ENCODE results near the gene MCFD2.

Gene MCFD2

GRCh38 chr2:46873604-46874068 is 42.0 kb downstream of the MCFD2 start:
- peak in 1 of 2 experiments; percentile 24 for DNase-seq (ENCODE audit: low read depth in 2 of 2)

- no peak for DNase-seq (ENCODE audit: low read depth in 2 of 2)
These were observed 42.6 kb downstream of the MCFD2 start for GRCh38 chr2:46872902-46873603.

GRCh38 chr2:46871976-46872381 is 43.6 kb downstream of the MCFD2 start:
- no peak for DNase-seq (ENCODE audit: low read depth in 2 of 2)

- DNase-seq (ENCODE audit: low read depth in 2 of 2), result no peak
These were observed 45.4 kb downstream of the MCFD2 start for GRCh38 chr2:46870051-46870839.

- DNase-seq (ENCODE audit: low read depth in 2 of 2), result no peak
These were observed 46.0 kb downstream of the MCFD2 start for GRCh38 chr2:46869621-46870020.

GRCh38 chr2:46866770-46867246 is 48.8 kb downstream of the MCFD2 start:
- DNase-seq (ENCODE audit: low read depth in 2 of 2), result no peak

- no peak for DNase-seq (ENCODE audit: low read depth in 2 of 2)
These were observed 50.2 kb downstream of the MCFD2 start for GRCh38 chr2:46865181-46865970.

GRCh38 chr2:46863882-46864281 is 51.7 kb downstream of the MCFD2 start:
- DNase-seq (ENCODE audit: low read depth in 2 of 2), result no peak

- DNase-seq (ENCODE audit: low read depth in 2 of 2), result no peak
These were observed 53.1 kb downstream of the MCFD2 start for GRCh38 chr2:46862514-46862913.

- DNase-seq (ENCODE audit: low read depth in 2 of 2), result no peak
These were observed 53.7 kb downstream of the MCFD2 start for GRCh38 chr2:46861916-46862315.

GRCh38 chr2:46859482-46859881 is 56.1 kb downstream of the MCFD2 start:
- no peak for DNase-seq (ENCODE audit: low read depth in 2 of 2)

- no peak for DNase-seq (ENCODE audit: low read depth in 2 of 2)
These were observed 56.9 kb downstream of the MCFD2 start for GRCh38 chr2:46858702-46859090.

- DNase-seq (ENCODE audit: low read depth in 2 of 2), result no peak
These were observed 57.5 kb downstream of the MCFD2 start for GRCh38 chr2:46857871-46858701.

GRCh38 chr2:46856336-46856735 is 59.3 kb downstream of the MCFD2 start:
- no peak for DNase-seq (ENCODE audit: low read depth in 2 of 2)

GRCh38 chr2:46855805-46856204 is 59.8 kb downstream of the MCFD2 start:
- DNase-seq (ENCODE audit: low read depth in 2 of 2), result no peak

GRCh38 chr2:46854260-46854659 is 61.3 kb downstream of the MCFD2 start:
- DNase-seq (ENCODE audit: low read depth in 2 of 2), result no peak

- DNase-seq (ENCODE audit: low read depth in 2 of 2), result no peak
These were observed 63.0 kb downstream of the MCFD2 start for GRCh38 chr2:46852598-46852997.

GRCh38 chr2:46852124-46852523 is 63.5 kb downstream of the MCFD2 start:
- no peak for DNase-seq (ENCODE audit: low read depth in 2 of 2)

Measured in stimulated activated CD4-positive, alpha-beta T cell treated with anti-CD3 and anti-CD28 coated beads, Interleukin-12 subunit alpha, Interleukin-12 subunit beta, amount 100 ng/mL, for 24 hours (primary cell).